Muscle of leg (tissue), 11 donors: ENCODE measurements around the gene SPATA21. TPM values are rescaled to one million over a fixed set of nuclear protein-coding genes. Genes with fewer than 3 reads are reported as not detected.

Experiments
- DNase-seq: peaks from one replicate; pipeline ENCODE4 v3.0.0; 2013
- H3K27ac ChIP-seq: one replicate; pipeline ENCODE4 v1.5.1; 2013; ENCODE audit warnings: mild to moderate bottlenecking, low read length, control low read depth
- H3K27me3 ChIP-seq: one replicate; pipeline ENCODE4 v1.6.1; 2013; ENCODE audit warnings: low read length; ENCODE audit not compliant: control insufficient read depth, insufficient read depth
- H3K36me3 ChIP-seq: one replicate; pipeline ENCODE4 v1.6.1; 2013; ENCODE audit warnings: low read length; ENCODE audit not compliant: control insufficient read depth, insufficient read depth
- H3K4me1 ChIP-seq: one replicate; pipeline ENCODE4 v1.6.1; 2013; ENCODE audit warnings: low read length; ENCODE audit not compliant: control insufficient read depth, insufficient read depth
- H3K4me3 ChIP-seq: one replicate; pipeline ENCODE4 v1.5.1; 2013; ENCODE audit warnings: low read length, control low read depth
- H3K9me3 ChIP-seq: replicated peaks from 2 replicates; pipeline ENCODE4 v1.6.1; 2013; ENCODE audit warnings: low read depth, low read length; ENCODE audit not compliant: control insufficient read depth
- WGBS: methylation state at CpG from one replicate; pipeline ENCODE4 v1.1.5; 2013; ENCODE audit warnings: missing lambda C conversion rate; ENCODE audit not compliant: insufficient coverage; 5-methylcytosine and 5-hydroxymethylcytosine counted together
- polyA plus RNA-seq, 8 donors: library from polyadenylated mRNA; unstranded; fragments of 120-200 nt; gene quantifications; one replicate each; pipeline versions ENCODE4 v1.2.1 to v1.2.3, GENCODE V29; 2013; ENCODE audit warnings: inconsistent platforms in 1 of 8, low replicate concordance in 1 of 8; ENCODE audit not compliant: insufficient read length in 8 of 8, insufficient read depth in 1 of 8
- total RNA-seq: library from RNA; stranded (reverse); fragments of 120-200 nt; gene quantifications from one replicate; pipeline ENCODE4 v1.2.4, GENCODE V29; 2013

The SPATA21 gene
- total and polyA plus RNA-seq, 9 donors = 0.04 to 0.24 (median 0.13) TPM; not detected in 2

DNA sequence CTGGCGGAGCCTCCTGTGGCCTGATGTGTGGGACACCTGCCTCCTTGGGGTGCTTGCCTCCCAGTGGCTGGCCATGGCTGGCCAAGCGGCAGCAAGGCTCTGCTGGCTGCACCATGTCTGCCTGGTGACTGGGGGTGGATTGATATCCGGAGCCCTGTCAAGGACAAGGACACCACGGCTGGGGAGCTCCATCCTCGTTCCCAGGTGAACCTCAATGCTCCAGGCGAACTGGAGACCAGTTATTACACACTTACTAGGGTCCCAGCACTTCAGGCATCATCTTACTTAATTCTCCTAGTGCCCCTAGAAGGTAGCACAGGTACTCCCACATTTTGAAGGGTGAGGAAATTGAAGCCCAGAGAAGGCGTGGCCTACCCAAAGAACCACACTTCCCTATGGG, 15.2 kb downstream of the SPATA21 start:
- H3K27me3 ChIP-seq = peaks cover 13% of the 10 kb centered on the region
- H3K9me3 ChIP-seq = no peaks in the 10 kb centered on the region
- no peaks in the 10 kb centered on the region for H3K4me1 ChIP-seq
- no peak overlapping the region for H3K27ac ChIP-seq
- no peaks in the 10 kb centered on the region for H3K36me3 ChIP-seq
- DNase-seq = no peak
- no peak overlapping the region for H3K4me3 ChIP-seq
- 72% methylated on average over 2 of the region's 7 CpGs for WGBS

DNA sequence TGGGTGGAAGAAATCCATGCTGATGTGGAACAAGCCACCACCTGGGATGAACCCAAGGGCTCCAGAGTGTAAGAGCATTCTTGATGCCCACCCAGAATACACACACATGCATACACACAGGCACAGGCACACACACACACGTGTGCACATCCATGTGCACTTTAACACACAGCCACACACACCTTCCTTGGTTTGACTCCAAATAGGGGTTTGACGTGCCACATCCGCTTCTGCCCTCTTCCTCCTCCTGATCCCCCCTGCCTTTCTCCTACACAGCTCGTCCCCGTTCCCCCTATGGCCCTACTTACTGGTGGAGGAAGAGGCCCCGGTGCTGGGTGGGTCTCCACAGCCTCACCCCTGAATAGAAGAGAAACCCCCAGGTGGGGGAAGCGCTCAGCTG, 16.0 kb downstream of the SPATA21 start:
- no peak for DNase-seq
- no peaks in the 10 kb centered on the region for H3K4me1 ChIP-seq
- H3K36me3 ChIP-seq = no peaks in the 10 kb centered on the region
- H3K27me3 ChIP-seq = peaks cover 13% of the 10 kb centered on the region
- H3K9me3 ChIP-seq = no peaks in the 10 kb centered on the region
- no peak overlapping the region for H3K27ac ChIP-seq
- no peak overlapping the region for H3K4me3 ChIP-seq
- 89% methylated on average over 1 of the region's 7 CpGs for WGBS

DNA sequence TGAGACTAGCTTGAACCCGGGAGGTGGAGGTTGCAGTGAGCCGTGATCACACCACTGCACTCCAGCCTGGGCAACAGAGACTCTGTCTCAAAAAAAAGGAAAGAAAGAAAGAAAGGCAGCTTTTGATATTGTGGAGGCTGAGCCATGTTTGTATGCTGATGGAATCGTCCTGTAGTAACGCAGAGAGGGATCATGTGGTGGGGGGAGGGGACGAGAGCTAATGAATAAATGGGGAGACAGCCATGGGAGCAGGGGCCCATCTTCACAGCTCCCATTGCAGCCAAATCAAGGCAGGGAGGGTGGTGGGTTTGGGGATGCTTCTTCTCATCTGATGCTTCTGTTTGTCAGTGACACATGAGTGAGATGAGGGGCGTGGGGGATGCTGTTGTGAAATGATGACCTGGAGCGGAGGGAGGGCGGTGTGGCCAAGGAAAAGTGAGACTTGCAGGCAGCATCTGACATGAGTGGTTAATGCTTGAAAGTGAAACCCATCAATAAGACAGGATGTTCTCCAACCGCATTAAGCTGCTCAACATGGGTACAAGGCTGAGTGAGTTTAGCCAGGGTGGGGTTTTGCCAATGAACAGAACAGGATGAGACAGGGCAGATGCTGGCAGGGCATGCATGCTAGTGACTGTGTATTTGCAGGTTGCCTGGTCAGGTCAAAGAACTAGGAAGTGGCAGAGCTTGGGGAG, 16.7 kb downstream of the SPATA21 start:
- Histone ChIP-seq H3K36me3 (no peaks in the 10 kb centered on the region), H3K27me3 (peaks cover 13% of the 10 kb centered on the region), H3K9me3 (no peaks in the 10 kb centered on the region), H3K27ac (no peak overlapping the region), H3K4me1 (no peaks in the 10 kb centered on the region), H3K4me3 (no peak overlapping the region)
- DNase-seq = no peak
- WGBS = 54% methylated on average over 6 of the region's 9 CpGs

DNA sequence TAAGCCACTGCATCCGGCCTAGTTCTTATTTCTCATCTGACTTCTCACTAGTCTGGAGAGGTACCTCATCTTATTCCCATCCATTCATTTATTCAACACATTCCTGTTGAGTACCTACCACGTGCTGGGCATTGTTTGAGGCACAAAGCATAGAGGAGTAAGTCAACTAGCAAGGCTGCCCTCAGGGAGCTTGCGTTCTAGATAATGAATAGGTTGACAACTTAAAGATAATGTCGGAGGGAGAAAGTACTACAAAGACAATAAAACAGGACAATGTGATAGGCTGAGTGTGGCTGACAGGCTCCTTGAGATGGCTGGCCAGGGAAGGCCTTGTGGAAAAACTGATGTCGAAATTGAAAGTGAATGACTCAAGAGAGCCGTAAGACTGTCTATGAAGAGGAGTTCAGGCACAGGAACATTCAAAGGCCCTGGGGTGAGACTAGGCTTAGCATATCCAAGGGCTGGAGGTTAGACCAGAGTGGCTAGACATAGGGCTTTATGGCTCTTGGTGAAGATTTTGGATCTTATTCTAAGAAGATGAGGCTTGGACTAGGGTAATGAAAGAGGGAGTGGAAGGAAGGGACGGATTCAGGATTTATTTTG, 18.3 kb downstream of the SPATA21 start:
- Histone ChIP-seq H3K9me3 (no peaks in the 10 kb centered on the region), H3K27ac (no peak overlapping the region), H3K36me3 (no peaks in the 10 kb centered on the region), H3K27me3 (peaks cover 13% of the 10 kb centered on the region), H3K4me1 (no peaks in the 10 kb centered on the region), H3K4me3 (no peak overlapping the region)
- no peak for DNase-seq
- 90% methylated on average over 6 of the region's 7 CpGs for WGBS

DNA sequence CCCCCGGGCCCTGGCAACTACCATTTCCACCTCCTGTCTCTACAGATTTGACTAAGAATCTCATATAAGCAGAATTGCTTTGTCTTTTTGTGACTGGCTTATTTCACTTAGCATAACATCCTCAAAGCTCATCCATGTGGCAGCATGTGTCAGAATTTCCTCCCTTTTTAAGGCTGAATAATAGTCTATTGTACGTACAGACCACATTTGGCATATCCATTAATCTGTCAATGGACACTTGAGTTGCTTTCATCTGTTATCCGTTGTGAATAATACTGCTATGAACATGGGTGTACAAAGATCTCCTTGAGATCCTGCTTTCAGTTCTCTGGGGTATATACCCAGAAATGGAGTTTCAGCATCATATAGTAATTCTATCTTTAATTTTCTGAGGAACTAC, 24.0 kb downstream of the SPATA21 start:
- no peak overlapping the region for H3K27ac ChIP-seq
- no peak for DNase-seq
- WGBS = 100% methylated on average over 1 of the region's 3 CpGs
- no peaks in the 10 kb centered on the region for H3K4me1 ChIP-seq
- H3K36me3 ChIP-seq = no peaks in the 10 kb centered on the region
- H3K4me3 ChIP-seq = no peak overlapping the region
- peaks cover 3% of the 10 kb centered on the region for H3K27me3 ChIP-seq
- H3K9me3 ChIP-seq = no peaks in the 10 kb centered on the region

DNA sequence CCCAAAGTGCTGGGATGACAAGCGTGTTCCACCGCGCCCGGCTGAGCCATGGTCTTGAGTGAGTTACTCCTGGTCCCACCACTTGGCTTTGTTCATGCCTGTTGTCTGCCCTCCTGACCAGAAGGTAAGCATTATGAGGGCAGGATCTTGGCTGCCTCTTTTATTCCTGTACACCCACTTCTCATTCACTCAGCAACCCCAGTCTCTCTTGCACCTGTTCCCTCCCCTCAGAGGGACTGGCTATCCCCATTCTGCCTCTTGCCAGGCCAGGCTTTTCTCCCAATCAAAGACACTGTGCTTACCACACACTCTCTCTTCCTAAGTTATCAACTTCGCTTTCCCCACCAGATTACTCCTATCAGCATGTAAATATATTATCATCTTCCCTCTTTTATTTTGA, 26.4 kb downstream of the SPATA21 start:
- DNase-seq = no peak
- Histone ChIP-seq H3K4me3 (no peak overlapping the region), H3K36me3 (no peaks in the 10 kb centered on the region), H3K4me1 (no peaks in the 10 kb centered on the region), H3K27ac (no peak overlapping the region), H3K27me3 (peaks cover 3% of the 10 kb centered on the region), H3K9me3 (no peaks in the 10 kb centered on the region)
- 89% methylated on average over 3 of the region's 5 CpGs for WGBS

DNA sequence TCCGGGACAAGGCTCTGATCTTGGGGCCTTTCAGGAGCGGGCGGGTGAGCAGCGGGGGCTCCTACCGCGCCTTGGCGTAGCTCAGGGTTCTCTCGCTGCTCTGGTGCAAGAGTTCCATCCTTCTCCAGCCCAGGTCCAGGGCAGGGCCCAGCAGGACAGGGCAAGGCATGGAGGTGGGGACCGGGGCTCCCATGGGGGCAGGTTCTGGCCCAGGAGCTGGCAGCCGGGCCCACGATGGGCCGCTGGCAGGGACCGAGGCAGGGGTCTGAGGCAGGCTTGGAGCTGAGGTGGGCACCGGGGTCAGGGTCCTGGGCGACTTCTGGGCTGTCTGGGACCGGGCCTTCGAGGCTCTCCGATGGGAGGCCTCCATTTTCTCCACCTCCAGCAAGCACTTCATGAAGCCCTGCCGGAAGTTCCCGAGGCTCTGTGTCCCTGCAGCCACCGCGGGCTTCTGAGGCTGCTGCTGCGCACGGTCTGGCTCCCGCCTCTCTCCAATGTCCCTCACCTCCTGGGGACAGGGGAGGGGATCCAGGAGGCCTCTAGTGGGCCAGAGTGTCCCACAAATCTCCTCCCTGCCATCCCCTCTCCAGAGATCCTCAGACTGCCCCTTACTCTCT, 27.6 kb downstream of the SPATA21 start:
- Histone ChIP-seq H3K27me3 (peaks cover 3% of the 10 kb centered on the region), H3K4me1 (no peaks in the 10 kb centered on the region), H3K4me3 (no peak overlapping the region), H3K36me3 (no peaks in the 10 kb centered on the region), H3K9me3 (no peaks in the 10 kb centered on the region), H3K27ac (no peak overlapping the region)
- 83% methylated on average over 19 of the region's 25 CpGs for WGBS
- no peak for DNase-seq

DNA sequence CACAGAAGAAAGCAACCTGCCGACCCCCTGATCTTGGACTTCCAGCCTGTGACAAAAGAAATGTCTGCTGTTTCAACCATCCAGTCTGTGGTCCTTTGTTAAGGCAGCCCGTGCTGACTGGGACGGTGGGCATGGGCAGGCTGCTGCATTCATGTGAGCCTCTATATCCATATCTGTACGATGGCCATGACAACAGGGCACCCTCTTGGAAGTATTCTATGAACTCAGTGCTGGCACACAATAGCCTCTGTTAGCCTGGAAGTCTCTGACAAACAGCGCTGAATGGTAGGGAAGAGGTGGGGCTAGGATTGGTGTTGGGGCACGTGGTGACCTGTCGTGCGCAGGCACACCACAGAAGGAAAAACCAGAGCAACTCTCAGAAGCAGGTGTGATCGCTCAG, 30.4 kb downstream of the SPATA21 start:
- no peak overlapping the region for H3K4me3 ChIP-seq
- no peaks in the 10 kb centered on the region for H3K36me3 ChIP-seq
- no peak overlapping the region for H3K27ac ChIP-seq
- WGBS = 81% methylated on average over 7 of the region's 9 CpGs
- no peaks in the 10 kb centered on the region for H3K9me3 ChIP-seq
- no peaks in the 10 kb centered on the region for H3K4me1 ChIP-seq
- peaks cover 3% of the 10 kb centered on the region for H3K27me3 ChIP-seq
- no peak for DNase-seq

DNA sequence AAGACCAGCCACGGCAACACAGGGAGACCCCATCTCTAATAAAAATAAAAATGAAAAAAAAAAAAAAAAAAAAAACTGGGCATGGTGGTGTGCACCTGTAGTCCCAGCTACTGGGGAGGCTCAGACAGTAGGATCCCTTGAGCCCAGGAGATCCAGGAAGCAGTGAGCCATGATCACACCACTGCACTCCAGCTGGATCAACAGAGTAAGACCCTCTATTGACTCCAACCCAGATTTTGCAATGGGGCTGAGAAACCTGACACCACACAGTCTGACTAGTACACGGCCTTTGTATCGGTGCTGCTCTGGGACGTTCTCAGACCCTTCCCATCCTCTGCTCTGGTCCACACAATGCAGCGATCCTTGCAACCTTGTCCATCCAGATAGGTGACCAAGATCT, 31.8 kb downstream of the SPATA21 start:
- 32% methylated on average over 4 of the region's 5 CpGs for WGBS
- no peak overlapping the region for H3K4me3 ChIP-seq
- H3K36me3 ChIP-seq = peaks cover under 1% of the 10 kb centered on the region
- peaks cover 3% of the 10 kb centered on the region for H3K27me3 ChIP-seq
- H3K27ac ChIP-seq = no peak overlapping the region
- H3K9me3 ChIP-seq = no peaks in the 10 kb centered on the region
- no peak for DNase-seq
- no peaks in the 10 kb centered on the region for H3K4me1 ChIP-seq

DNA sequence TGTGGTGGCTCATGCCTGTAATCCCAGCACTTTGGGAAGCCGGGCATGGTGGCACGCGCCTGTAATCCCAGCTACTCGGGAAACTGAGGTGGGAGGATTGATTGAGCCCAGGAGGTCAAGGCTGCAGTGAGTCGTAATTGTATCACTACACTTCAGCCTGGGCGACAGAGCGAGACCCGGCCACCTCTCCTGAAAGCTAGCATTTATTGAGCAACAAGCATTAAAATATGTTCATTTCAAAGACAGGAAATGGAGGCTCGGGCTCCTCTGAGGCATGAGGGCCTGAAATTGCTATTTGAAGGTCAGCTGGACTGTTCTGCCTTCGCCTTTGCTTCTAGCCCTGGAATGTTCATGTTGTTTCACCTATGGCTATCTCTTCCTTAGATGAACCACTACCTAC, 34.5 kb downstream of the SPATA21 start:
- Histone ChIP-seq H3K36me3 (peaks cover 26% of the 10 kb centered on the region), H3K4me1 (peaks cover 8% of the 10 kb centered on the region), H3K4me3 (no peak overlapping the region), H3K9me3 (no peaks in the 10 kb centered on the region), H3K27me3 (no peaks in the 10 kb centered on the region), H3K27ac (no peak overlapping the region)
- no peak for DNase-seq
- 69% methylated on average over 10 of the region's 10 CpGs for WGBS
